ENCODE results near the gene GLOD4. TPM values are rescaled to one million over a fixed set of nuclear protein-coding genes. Genes with fewer than 3 reads are reported as not detected.

Gene GLOD4
- total RNA-seq, 1 donor from 2014 or later = 36.5 TPM

DNA sequence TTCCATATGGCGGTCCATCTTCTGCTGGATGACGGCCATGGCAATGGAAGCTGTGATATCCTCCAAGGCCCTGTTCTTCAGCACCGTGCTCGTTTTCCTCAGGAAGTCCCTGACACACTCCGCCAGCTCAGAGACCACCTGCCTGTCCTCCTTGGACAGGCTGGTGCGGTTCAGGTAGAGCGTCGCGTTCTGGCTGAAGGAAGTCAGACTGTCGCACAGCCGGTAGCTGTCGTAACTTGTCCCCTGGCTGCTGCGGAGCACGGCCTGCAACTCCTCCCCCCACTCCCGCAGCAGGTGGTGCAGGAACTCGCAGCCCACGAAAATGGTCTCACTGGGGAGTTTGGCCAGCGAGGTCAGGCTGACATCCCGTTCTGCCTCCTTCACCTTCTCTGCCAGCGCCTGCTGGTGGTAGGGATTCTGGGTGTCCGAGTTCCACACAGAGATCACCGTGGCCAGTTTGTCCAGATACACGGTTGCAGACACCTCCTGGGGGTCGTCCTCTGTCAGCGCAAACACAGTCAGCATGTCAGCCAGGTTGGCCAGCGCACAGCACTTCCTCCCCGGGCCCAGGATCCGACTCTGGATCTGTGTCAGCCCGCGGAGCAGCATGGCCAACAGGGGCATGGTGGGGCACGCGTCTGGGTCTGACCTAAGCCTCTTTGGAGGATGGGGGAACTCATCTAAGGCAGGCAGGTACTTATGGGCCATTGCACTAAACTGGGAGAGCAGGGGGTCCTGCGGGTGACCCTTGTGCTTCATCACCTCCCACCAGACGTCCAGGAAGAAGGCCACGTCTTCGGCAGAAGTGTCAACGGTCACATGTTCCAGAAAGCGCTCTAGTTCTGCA lies 35.1 kb downstream of the GLOD4 start:
- Histone ChIP-seq H3K4me3 (ENCODE audit: low read length in 3 of 3) (no peak overlapping the region), H3K36me3 (ENCODE audit: control insufficient read depth in 3 of 3, insufficient read depth in 3 of 3, low read length in 3 of 3) (peaks cover 46 to 55% (median 54%) of the 10 kb centered on the region in 3 donors), H3K9me3 (ENCODE audit: control insufficient read depth in 3 of 3, low read length in 3 of 3) (no peaks in the 10 kb centered on the region), H3K4me1 (ENCODE audit: control insufficient read depth in 3 of 3, insufficient read depth in 3 of 3, low read length in 3 of 3) (peaks cover 16 to 23% (median 18%) of the 10 kb centered on the region in 3 donors), H3K27ac (ENCODE audit: low read depth, low read length) (no peak overlapping the region), H3K9ac (ENCODE audit: low read depth in 1 of 3, low read length in 3 of 3) (no peak overlapping the region), H3K27me3 (ENCODE audit: control insufficient read depth in 3 of 3, insufficient read depth in 3 of 3, low read length in 3 of 3) (no peaks in the 10 kb centered on the region)

DNA sequence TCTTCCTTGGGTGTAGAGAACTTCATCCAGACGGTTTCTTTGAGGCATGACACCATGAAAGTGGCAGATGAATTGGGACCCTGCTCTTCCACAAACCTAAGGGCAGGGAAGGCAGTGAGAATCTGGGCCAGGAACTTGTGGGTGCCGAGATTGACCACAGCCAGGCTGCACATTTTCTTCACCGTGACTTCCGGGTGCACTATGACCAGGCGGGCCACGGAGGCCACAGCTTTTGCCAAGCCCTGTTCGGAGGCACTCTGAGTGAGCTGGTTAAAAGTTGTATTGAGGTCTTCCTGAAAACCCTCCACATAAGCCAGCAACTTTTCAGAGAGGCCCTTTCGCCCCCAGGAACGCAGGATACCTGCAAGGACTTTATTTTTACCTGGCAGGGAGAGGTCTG lies 35.9 kb downstream of the GLOD4 start:
- H3K9ac ChIP-seq (ENCODE audit: low read depth in 1 of 3, low read length in 3 of 3) = no peak overlapping the region
- no peaks in the 10 kb centered on the region for H3K27me3 ChIP-seq (ENCODE audit: control insufficient read depth in 3 of 3, insufficient read depth in 3 of 3, low read length in 3 of 3)
- peaks cover 10 to 18% (median 14%) of the 10 kb centered on the region in 3 donors for H3K4me1 ChIP-seq (ENCODE audit: control insufficient read depth in 3 of 3, insufficient read depth in 3 of 3, low read length in 3 of 3)
- H3K9me3 ChIP-seq (ENCODE audit: control insufficient read depth in 3 of 3, low read length in 3 of 3) = no peaks in the 10 kb centered on the region
- peaks cover 48 to 61% (median 59%) of the 10 kb centered on the region in 3 donors for H3K36me3 ChIP-seq (ENCODE audit: control insufficient read depth in 3 of 3, insufficient read depth in 3 of 3, low read length in 3 of 3)
- H3K4me3 ChIP-seq (ENCODE audit: low read length in 3 of 3) = no peak overlapping the region
- no peak overlapping the region for H3K27ac ChIP-seq (ENCODE audit: low read depth, low read length)

DNA sequence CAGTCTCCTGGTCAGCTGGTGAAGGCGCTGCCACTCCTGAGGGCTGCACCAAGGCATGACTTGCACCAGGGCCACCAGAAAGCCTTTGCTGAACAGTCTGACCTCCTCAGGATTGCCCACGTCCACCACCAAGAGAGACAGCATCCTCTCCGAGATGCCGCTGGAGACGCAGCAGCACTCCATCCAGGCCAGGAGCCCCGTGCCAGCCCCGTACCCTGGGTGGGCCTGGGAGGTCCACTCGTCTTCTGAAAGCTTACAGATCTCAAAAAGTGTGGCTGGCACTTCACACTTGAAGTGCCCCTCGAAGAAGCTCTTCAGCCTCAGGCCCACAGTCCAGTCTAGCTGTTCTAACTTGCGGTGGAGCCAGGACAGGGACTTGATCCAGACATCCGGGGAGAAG lies 36.7 kb downstream of the GLOD4 start:
- Histone ChIP-seq H3K9me3 (ENCODE audit: control insufficient read depth in 3 of 3, low read length in 3 of 3) (no peaks in the 10 kb centered on the region), H3K36me3 (ENCODE audit: control insufficient read depth in 3 of 3, insufficient read depth in 3 of 3, low read length in 3 of 3) (peaks cover 54 to 68% (median 67%) of the 10 kb centered on the region in 3 donors), H3K27ac (ENCODE audit: low read depth, low read length) (no peak overlapping the region), H3K27me3 (ENCODE audit: control insufficient read depth in 3 of 3, insufficient read depth in 3 of 3, low read length in 3 of 3) (no peaks in the 10 kb centered on the region), H3K4me1 (ENCODE audit: control insufficient read depth in 3 of 3, insufficient read depth in 3 of 3, low read length in 3 of 3) (peaks cover 2 to 11% (median 7%) of the 10 kb centered on the region in 3 donors), H3K4me3 (ENCODE audit: low read length in 3 of 3) (no peak overlapping the region), H3K9ac (ENCODE audit: low read depth in 1 of 3, low read length in 3 of 3) (no peak overlapping the region)

DNA sequence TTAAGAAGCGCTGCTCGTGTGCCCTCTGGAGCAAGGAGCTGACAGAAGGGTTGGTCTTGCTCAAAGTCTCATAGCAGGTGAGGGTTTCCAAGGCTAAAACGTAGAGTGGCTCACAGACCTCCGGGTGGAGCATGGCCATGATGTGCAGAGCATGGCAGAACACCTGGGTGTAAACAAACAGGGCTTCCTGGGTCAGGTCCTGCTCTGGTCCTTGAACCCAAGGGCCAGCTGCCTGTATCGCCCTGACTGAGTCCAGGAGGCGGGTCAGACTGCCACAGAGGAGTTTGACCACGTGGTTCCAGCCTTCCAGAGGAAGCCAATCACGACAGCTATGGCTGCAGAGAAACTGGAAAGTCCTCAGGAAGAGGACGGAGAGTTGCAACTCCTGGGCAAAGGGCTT lies 37.1 kb downstream of the GLOD4 start:
- no peaks in the 10 kb centered on the region for H3K9me3 ChIP-seq (ENCODE audit: control insufficient read depth in 3 of 3, low read length in 3 of 3)
- H3K27ac ChIP-seq (ENCODE audit: low read depth, low read length) = no peak overlapping the region
- H3K27me3 ChIP-seq (ENCODE audit: control insufficient read depth in 3 of 3, insufficient read depth in 3 of 3, low read length in 3 of 3) = no peaks in the 10 kb centered on the region
- H3K4me3 ChIP-seq (ENCODE audit: low read length in 3 of 3) = no peak overlapping the region
- peaks cover 1 to 6% (median 3%) of the 10 kb centered on the region in 3 donors for H3K4me1 ChIP-seq (ENCODE audit: control insufficient read depth in 3 of 3, insufficient read depth in 3 of 3, low read length in 3 of 3)
- H3K36me3 ChIP-seq (ENCODE audit: control insufficient read depth in 3 of 3, insufficient read depth in 3 of 3, low read length in 3 of 3) = peaks cover 54 to 72% (median 70%) of the 10 kb centered on the region in 3 donors
- H3K9ac ChIP-seq (ENCODE audit: low read depth in 1 of 3, low read length in 3 of 3) = no peak overlapping the region

DNA sequence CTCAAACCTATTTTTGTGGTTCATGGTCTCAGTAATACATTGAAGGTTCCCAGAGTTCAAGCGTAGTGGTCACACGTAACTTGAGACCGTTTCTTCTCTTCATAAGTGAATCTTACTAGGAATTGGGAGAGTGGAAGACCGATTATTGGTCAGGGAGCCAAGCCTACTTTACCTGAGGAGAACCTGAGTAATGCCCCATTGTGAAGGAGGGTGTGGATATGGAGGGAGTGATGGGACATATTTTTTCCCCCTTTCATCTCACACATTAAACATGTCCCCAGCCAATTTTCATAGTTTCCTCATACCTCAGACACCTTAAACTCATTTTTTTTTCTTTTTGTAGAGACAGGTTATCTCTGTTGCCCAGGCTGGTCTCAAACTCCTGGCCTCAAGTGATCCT lies 38.9 kb downstream of the GLOD4 start:
- Histone ChIP-seq H3K4me1 (ENCODE audit: control insufficient read depth in 3 of 3, insufficient read depth in 3 of 3, low read length in 3 of 3) (no peaks in the 10 kb centered on the region), H3K27ac (ENCODE audit: low read depth, low read length) (no peak overlapping the region), H3K27me3 (ENCODE audit: control insufficient read depth in 3 of 3, insufficient read depth in 3 of 3, low read length in 3 of 3) (no peaks in the 10 kb centered on the region), H3K9me3 (ENCODE audit: control insufficient read depth in 3 of 3, low read length in 3 of 3) (no peaks in the 10 kb centered on the region), H3K4me3 (ENCODE audit: low read length in 3 of 3) (no peak overlapping the region), H3K36me3 (ENCODE audit: control insufficient read depth in 3 of 3, insufficient read depth in 3 of 3, low read length in 3 of 3) (peaks cover 54 to 70% (median 69%) of the 10 kb centered on the region in 3 donors), H3K9ac (ENCODE audit: low read depth in 1 of 3, low read length in 3 of 3) (no peak overlapping the region)

DNA sequence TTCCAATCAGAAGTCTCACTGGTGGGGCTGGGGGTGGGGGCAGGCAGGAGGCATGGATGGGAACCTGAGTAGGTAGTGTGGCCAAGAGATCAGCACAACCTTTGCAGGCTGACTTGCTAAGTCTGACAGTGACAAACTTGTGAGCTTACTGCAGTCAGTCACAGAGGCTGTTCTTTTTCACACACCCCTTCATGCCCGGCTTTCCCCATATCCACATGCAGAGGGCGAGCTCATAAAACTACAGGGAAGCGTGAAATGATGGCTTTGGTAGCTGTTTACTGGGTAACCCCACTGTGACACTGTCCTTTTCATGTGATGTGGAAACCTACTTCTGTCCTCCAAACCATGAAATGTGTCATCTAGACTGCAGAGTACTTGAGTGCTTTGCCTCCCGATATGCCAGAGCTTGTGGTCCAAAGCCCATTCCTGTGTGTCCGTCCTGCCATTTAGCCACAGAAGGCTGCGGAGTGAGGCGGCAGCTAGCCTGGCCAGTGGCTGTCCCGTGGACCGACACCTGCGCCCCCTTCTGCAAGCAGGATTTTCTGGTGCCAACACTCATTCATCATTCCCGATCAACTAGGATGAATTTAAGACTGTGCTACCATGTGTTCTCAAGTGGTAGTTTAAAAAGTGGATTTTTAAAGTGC lies 39.8 kb downstream of the GLOD4 start:
- H3K27ac ChIP-seq (ENCODE audit: low read depth, low read length) = no peak overlapping the region
- H3K27me3 ChIP-seq (ENCODE audit: control insufficient read depth in 3 of 3, insufficient read depth in 3 of 3, low read length in 3 of 3) = no peaks in the 10 kb centered on the region
- H3K36me3 ChIP-seq (ENCODE audit: control insufficient read depth in 3 of 3, insufficient read depth in 3 of 3, low read length in 3 of 3) = peaks cover 46 to 62% (median 61%) of the 10 kb centered on the region in 3 donors
- H3K4me3 ChIP-seq (ENCODE audit: low read length in 3 of 3) = no peak overlapping the region
- no peak overlapping the region for H3K9ac ChIP-seq (ENCODE audit: low read depth in 1 of 3, low read length in 3 of 3)
- no peaks in the 10 kb centered on the region for H3K4me1 ChIP-seq (ENCODE audit: control insufficient read depth in 3 of 3, insufficient read depth in 3 of 3, low read length in 3 of 3)
- no peaks in the 10 kb centered on the region for H3K9me3 ChIP-seq (ENCODE audit: control insufficient read depth in 3 of 3, low read length in 3 of 3)

DNA sequence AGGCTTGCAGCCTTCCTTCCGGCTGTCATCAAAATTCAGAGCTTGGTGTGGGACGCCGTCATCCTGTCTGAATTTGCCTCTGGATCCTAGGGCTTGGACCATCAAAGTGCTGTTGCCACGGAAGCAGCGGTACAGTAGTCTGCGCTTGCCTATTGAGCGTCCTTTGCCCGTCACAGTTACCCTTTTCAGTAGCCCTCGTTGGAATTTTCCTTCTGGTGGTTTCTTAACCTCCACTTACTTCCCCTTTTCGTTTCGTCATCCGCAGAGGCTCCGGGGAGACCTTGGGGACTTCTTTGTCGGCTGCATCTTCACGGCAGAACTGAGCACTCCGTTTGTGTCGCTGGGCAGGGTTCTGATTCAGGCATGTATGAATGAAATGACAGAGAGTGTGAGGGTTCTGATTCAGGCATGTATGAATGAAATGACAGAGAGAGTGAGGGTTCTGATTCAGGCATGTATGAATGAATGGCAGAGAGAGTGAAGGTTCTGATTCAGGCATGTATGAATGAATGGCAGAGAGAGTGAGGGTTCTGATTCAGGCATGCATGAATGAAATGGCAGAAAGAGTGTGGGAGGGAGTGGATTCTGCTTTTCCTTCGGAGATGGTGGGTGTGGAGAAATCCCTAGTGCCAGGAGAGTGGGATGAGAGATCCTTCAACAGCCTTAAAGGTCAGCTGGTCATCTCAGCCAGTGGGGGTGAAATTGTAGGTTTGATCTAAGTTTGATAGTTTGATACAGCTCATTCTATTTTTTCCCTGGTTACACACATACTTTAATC lies 41.7 kb downstream of the GLOD4 start:
- Histone ChIP-seq H3K9ac (ENCODE audit: low read depth in 1 of 3, low read length in 3 of 3) (no peak overlapping the region), H3K27ac (ENCODE audit: low read depth, low read length) (no peak overlapping the region), H3K27me3 (ENCODE audit: control insufficient read depth in 3 of 3, insufficient read depth in 3 of 3, low read length in 3 of 3) (no peaks in the 10 kb centered on the region), H3K4me3 (ENCODE audit: low read length in 3 of 3) (no peak overlapping the region), H3K4me1 (ENCODE audit: control insufficient read depth in 3 of 3, insufficient read depth in 3 of 3, low read length in 3 of 3) (no peaks in the 10 kb centered on the region), H3K9me3 (ENCODE audit: control insufficient read depth in 3 of 3, low read length in 3 of 3) (no peaks in the 10 kb centered on the region), H3K36me3 (ENCODE audit: control insufficient read depth in 3 of 3, insufficient read depth in 3 of 3, low read length in 3 of 3) (peaks cover 29 to 45% (median 43%) of the 10 kb centered on the region in 3 donors)

DNA sequence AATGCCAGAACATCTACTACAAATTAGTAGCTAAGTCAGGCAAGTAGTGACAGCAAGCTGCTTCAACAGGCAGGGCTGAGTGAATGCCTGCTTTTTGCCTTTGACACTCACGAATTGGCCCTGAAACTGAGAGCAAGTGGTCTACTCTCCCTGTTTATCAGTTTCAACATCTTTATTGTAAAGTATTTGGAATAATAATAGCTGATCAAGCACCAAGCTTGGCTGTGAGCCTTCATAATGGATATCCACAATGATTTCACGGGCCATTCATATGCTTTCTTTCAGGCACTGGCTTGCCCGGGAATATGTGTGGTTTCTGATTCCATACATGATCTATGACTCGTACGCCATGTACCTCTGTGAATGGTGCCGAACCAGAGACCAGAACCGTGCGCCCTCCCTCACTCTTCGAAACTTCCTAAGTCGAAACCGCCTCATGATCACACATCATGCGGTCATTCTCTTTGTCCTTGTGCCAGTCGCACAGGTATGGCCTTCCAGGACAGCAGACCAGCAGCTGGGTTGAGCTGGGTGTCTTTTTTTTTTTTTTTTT lies 44.4 kb downstream of the GLOD4 start:
- H3K9me3 ChIP-seq (ENCODE audit: control insufficient read depth in 3 of 3, low read length in 3 of 3) = no peaks in the 10 kb centered on the region
- no peak overlapping the region for H3K9ac ChIP-seq (ENCODE audit: low read depth in 1 of 3, low read length in 3 of 3)
- no peak overlapping the region for H3K27ac ChIP-seq (ENCODE audit: low read depth, low read length)
- H3K4me1 ChIP-seq (ENCODE audit: control insufficient read depth in 3 of 3, insufficient read depth in 3 of 3, low read length in 3 of 3) = peaks cover 6 to 9% (median 8%) of the 10 kb centered on the region in 3 donors
- H3K27me3 ChIP-seq (ENCODE audit: control insufficient read depth in 3 of 3, insufficient read depth in 3 of 3, low read length in 3 of 3) = no peaks in the 10 kb centered on the region
- H3K36me3 ChIP-seq (ENCODE audit: control insufficient read depth in 3 of 3, insufficient read depth in 3 of 3, low read length in 3 of 3) = peaks cover 11 to 24% (median 21%) of the 10 kb centered on the region in 3 donors
- H3K4me3 ChIP-seq (ENCODE audit: low read length in 3 of 3) = no peak overlapping the region

DNA sequence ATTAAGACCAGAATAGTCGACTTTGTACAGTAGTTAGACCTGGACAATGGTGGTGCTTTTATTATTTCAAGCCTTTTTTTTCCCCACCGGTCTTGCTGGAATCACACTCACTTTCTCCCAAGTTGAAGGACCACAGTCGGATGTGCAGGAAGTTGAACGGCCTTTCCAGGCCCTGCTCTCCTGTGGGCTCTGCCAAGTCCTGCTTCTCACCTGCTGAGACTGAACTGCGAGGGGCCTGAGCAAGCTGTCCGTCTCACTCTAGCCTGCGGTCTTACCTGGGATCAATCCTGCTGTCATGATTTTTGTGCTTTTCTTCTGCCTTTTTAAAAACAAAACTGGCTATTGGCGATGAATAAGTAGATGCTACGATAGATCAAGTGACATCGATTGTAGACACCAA lies 48.3 kb downstream of the GLOD4 start:
- Histone ChIP-seq H3K4me1 (ENCODE audit: control insufficient read depth in 3 of 3, insufficient read depth in 3 of 3, low read length in 3 of 3) (peaks cover 8 to 17% (median 13%) of the 10 kb centered on the region in 3 donors), H3K9ac (ENCODE audit: low read depth in 1 of 3, low read length in 3 of 3) (no peak overlapping the region), H3K9me3 (ENCODE audit: control insufficient read depth in 3 of 3, low read length in 3 of 3) (no peaks in the 10 kb centered on the region), H3K36me3 (ENCODE audit: control insufficient read depth in 3 of 3, insufficient read depth in 3 of 3, low read length in 3 of 3) (peaks cover 0 to 2% (median 0%) of the 10 kb centered on the region in 3 donors), H3K27me3 (ENCODE audit: control insufficient read depth in 3 of 3, insufficient read depth in 3 of 3, low read length in 3 of 3) (no peaks in the 10 kb centered on the region), H3K4me3 (ENCODE audit: low read length in 3 of 3) (peak overlapping the region in 1 of 3 donors; percentile 70), H3K27ac (ENCODE audit: low read depth, low read length) (no peak overlapping the region)

Measured in skeletal muscle tissue (tissue), 4 donors.